ENCODE data around the gene DAB1. TPM values are rescaled to one million over a fixed set of nuclear protein-coding genes. Genes with fewer than 3 reads are reported as not detected.

DAB1 gene
- total and polyA plus RNA-seq, 10 of the 15 experiments (the other 5 are each of a cell fraction or from before 2014, with no cell fraction given) = 0.02 to 0.10 (median 0.03) TPM; not detected in 5

DNA sequence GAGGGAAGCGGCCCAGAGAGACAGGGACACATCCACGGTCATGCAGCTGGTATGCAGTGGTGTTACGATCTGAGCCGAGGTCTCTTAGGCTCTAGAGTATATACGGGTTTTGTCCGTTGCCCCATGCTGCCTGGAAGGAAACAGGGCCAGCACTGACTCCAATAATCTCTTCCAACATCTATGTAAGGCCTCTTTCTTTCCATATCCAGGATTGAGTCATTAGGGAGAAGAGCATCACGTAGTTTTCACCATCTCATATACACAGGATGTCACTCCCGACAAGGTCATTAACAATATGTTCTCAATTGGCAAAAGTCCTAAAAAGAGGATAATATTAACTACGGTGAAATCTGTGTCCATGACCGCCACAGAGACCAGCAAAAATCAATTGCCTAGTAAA lies 462.4 kb downstream of the DAB1 start:
- RAD21 ChIA-PET (ENCODE audit: unreplicated experiment) = no interaction called here
- SMC1A ChIA-PET (ENCODE audit: uncharacterized antibody, unreplicated experiment) = no interaction called here
- ATAC-seq = no peak
- TF ChIP-seq ZNF687 (IDR thresholded peaks at IDR 0.05) (no peak), ZNF622 (IDR thresholded peaks at IDR 0.05) (no peak), CUX1 (IDR thresholded peaks at IDR 0.05; ENCODE audit: insufficient replicate concordance, low read depth, low read length) (no peak), SREBF1 (IDR thresholded peaks at IDR 0.05; ENCODE audit: low read length) (no peak), CBFB (IDR thresholded peaks at IDR 0.05; ENCODE audit: low read depth) (no peak), STAT3 (IDR thresholded peaks at IDR 0.05; ENCODE audit: low read depth, low read length) (no peak), BMI1 (IDR thresholded peaks at IDR 0.05; ENCODE audit: borderline replicate concordance) (no peak), ZNF274 (IDR thresholded peaks at IDR 0.05; ENCODE audit: insufficient read depth, insufficient read length) (no peak), POLR2AphosphoS5 (IDR thresholded peaks at IDR 0.05; ENCODE audit: low read length) (no peak)
- TF ChIP-seq, protein P1, sequence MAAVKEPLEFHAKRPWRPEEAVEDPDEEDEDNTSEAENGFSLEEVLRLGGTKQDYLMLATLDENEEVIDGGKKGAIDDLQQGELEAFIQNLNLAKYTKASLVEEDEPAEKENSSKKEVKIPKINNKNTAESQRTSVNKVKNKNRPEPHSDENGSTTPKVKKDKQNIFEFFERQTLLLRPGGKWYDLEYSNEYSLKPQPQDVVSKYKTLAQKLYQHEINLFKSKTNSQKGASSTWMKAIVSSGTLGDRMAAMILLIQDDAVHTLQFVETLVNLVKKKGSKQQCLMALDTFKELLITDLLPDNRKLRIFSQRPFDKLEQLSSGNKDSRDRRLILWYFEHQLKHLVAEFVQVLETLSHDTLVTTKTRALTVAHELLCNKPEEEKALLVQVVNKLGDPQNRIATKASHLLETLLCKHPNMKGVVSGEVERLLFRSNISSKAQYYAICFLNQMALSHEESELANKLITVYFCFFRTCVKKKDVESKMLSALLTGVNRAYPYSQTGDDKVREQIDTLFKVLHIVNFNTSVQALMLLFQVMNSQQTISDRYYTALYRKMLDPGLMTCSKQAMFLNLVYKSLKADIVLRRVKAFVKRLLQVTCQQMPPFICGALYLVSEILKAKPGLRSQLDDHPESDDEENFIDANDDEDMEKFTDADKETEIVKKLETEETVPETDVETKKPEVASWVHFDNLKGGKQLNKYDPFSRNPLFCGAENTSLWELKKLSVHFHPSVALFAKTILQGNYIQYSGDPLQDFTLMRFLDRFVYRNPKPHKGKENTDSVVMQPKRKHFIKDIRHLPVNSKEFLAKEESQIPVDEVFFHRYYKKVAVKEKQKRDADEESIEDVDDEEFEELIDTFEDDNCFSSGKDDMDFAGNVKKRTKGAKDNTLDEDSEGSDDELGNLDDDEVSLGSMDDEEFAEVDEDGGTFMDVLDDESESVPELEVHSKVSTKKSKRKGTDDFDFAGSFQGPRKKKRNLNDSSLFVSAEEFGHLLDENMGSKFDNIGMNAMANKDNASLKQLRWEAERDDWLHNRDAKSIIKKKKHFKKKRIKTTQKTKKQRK (IDR thresholded peaks at IDR 0.05; ENCODE audit: low read depth, low read length) = no peak
- TF ChIP-seq, protein P2, sequence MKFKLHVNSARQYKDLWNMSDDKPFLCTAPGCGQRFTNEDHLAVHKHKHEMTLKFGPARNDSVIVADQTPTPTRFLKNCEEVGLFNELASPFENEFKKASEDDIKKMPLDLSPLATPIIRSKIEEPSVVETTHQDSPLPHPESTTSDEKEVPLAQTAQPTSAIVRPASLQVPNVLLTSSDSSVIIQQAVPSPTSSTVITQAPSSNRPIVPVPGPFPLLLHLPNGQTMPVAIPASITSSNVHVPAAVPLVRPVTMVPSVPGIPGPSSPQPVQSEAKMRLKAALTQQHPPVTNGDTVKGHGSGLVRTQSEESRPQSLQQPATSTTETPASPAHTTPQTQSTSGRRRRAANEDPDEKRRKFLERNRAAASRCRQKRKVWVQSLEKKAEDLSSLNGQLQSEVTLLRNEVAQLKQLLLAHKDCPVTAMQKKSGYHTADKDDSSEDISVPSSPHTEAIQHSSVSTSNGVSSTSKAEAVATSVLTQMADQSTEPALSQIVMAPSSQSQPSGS (IDR thresholded peaks at IDR 0.05; ENCODE audit: low read length) = no peak

More for the DNA sequence above, 462.4 kb downstream of the DAB1 start:
- no peak overlapping the region for H3K27ac ChIP-seq (ENCODE audit: control insufficient read depth, insufficient read depth)
- intact Hi-C loops (cut with micrococcal nuclease; ENCODE audit: unreplicated experiment) (no loop called here), in situ Hi-C loops (cut with MboI) (no loop called here)
- no peak overlapping the region for H3K9ac ChIP-seq (ENCODE audit: control insufficient read depth, insufficient read depth, low read length)
- H3K4me1 ChIP-seq (ENCODE audit: control insufficient read depth, insufficient read depth, low read length) = no peaks in the 10 kb centered on the region
- ChIA-PET CTCF (no interaction called here), POLR2A (interaction anchor here (0.5 kb wide), 1 partner anchor 892 kb away, joined by 3 read pairs; no protein-coding TSS in a partner anchor)
- no peak overlapping the region for H3K4me3 ChIP-seq
- H3K4me2 ChIP-seq (ENCODE audit: control insufficient read depth, insufficient read depth) = no peak overlapping the region
- WGBS (ENCODE audit: insufficient coverage, insufficient replicate concordance, low lambda C conversion rate, missing lambda C conversion rate) = 42% methylated on average over 10 of the region's 10 CpGs
- no peak for FAIRE-seq
- H3K9me3 ChIP-seq (replicated peaks; ENCODE audit: control insufficient read depth, insufficient read depth, low read length) = no peaks in the 10 kb centered on the region
- H3K79me2 ChIP-seq (ENCODE audit: control insufficient read depth, insufficient read depth, low read length) = no peaks in the 10 kb centered on the region
- H3K36me3 ChIP-seq (ENCODE audit: control insufficient read depth in 2 of 2, insufficient read depth in 2 of 2, low read length in 1 of 2) = no peaks in the 10 kb centered on the region
- H3K27me3 ChIP-seq (replicated peaks in 1 of 2; ENCODE audit: control insufficient read depth in 2 of 2, insufficient read depth in 2 of 2, low read length in 1 of 2) = no peaks in the 10 kb centered on the region
- H2AFZ ChIP-seq (ENCODE audit: control insufficient read depth, low read depth, low read length) = no peak overlapping the region
- no peaks in the 10 kb centered on the region for H4K20me1 ChIP-seq (ENCODE audit: control insufficient read depth, insufficient read depth)
- no TSS peak for BruUV-seq (replicated peaks)
- no peak for DNase-seq (ENCODE audit: low read depth, low spot score)
